A673 (cell line): ENCODE data around the gene CFD. TPM values are rescaled to one million over a fixed set of nuclear protein-coding genes. Genes with fewer than 3 reads are reported as not detected.

Experiments
- BruUV-seq: library from RNA; stranded (reverse); fragments of 400-500 nt; replicated peaks from 2 replicates; lab custom pipeline; 2021; lab: Mats Ljungman, UMichigan
- CTCF ChIA-PET: fragments of 300-600 bp; sonication (Branson Sonifier 250); formaldehyde crosslinking; loops from one replicate; lab custom pipeline; 2022; ENCODE audit warnings: antibody characterized with exemption; lab: Charles Lee
- POLR2A ChIA-PET: fragments of 300-600 bp; sonication (Branson Sonifier 250); formaldehyde crosslinking; loops from one replicate; lab custom pipeline; 2022; ENCODE audit warnings: antibody characterized with exemption; ENCODE audit not compliant: low non-redundant PET; lab: Charles Lee
- DNase-seq: peaks from one replicate; pipeline ENCODE4 v3.0.0-alpha.2; 2015; ENCODE audit warnings: low spot score
- H3K27ac ChIP-seq: fragments of 200-600 bp; sonication (generic); 2 replicates; pipeline ENCODE4 v1.5.1; 2016; ENCODE audit warnings: mixed run types, low read depth, mild to moderate bottlenecking, mixed read lengths, antibody characterized with exemption, low read length; ENCODE audit not compliant: poor library complexity, severe bottlenecking
- H3K27me3 ChIP-seq: fragments of 200-600 bp; sonication (generic); replicated peaks from 2 replicates; pipeline ENCODE4 v1.6.1; 2017; ENCODE audit warnings: mixed run types, low read depth, mild to moderate bottlenecking, mixed read lengths, antibody characterized with exemption, low read length; ENCODE audit not compliant: insufficient read depth, poor library complexity
- H3K36me3 ChIP-seq: fragments of 200-600 bp; sonication (generic); 2 replicates; pipeline ENCODE4 v1.6.1; 2016; ENCODE audit warnings: mixed run types, mild to moderate bottlenecking, mixed read lengths, antibody characterized with exemption, low read length; ENCODE audit not compliant: insufficient read depth, poor library complexity, severe bottlenecking
- H3K4me1 ChIP-seq: fragments of 200-600 bp; sonication (generic); 2 replicates; pipeline ENCODE4 v1.6.1; 2017; ENCODE audit warnings: mixed run types, mild to moderate bottlenecking, mixed read lengths, antibody characterized with exemption, low read length; ENCODE audit not compliant: insufficient read depth, poor library complexity, severe bottlenecking
- H3K4me3 ChIP-seq: fragments of 200-600 bp; sonication (generic); 2 replicates; pipeline ENCODE4 v1.5.1; 2016; ENCODE audit warnings: low read depth, mixed run types, mild to moderate bottlenecking, mixed read lengths, low read length; ENCODE audit not compliant: poor library complexity, severe bottlenecking
- H3K9me3 ChIP-seq: fragments of 200-600 bp; sonication (generic); 2 replicates; pipeline ENCODE4 v1.6.1; 2016; ENCODE audit warnings: mixed run types, low read depth, mild to moderate bottlenecking, mixed read lengths, antibody characterized with exemption, low read length; ENCODE audit not compliant: poor library complexity, severe bottlenecking
- EZH2 ChIP-seq: fragments of 200-600 bp; sonication (generic); IDR thresholded peaks from 2 replicates; pipeline ENCODE4 v1.6.1; 2017; ENCODE audit warnings: borderline replicate concordance, low read depth, mild to moderate bottlenecking, mixed read lengths, antibody characterized with exemption, low read length; ENCODE audit not compliant: poor library complexity, severe bottlenecking
- intact Hi-C: fragments of 100-400 bp; cut with micrococcal nuclease; formaldehyde crosslinking; loops from one replicate; pipeline ENCODE4 v1.10.0; 2022; ENCODE audit not compliant: unreplicated experiment
- total RNA-seq: library from RNA; stranded (reverse); gene quantifications from 2 replicates; pipeline ENCODE4 v1.2.3, GENCODE V29; 2021
- TF ChIP-seq, protein P1 (sequence below): fragments of 300-800, 200-600 bp; sonication (generic); conservative IDR thresholded peaks from 2 replicates; pipeline ENCODE4 v1.5.1; 2017; ENCODE audit warnings: low read depth, mild to moderate bottlenecking, antibody characterized with exemption, low read length, moderate library complexity, mixed read lengths

Gene CFD
- total RNA-seq, 1 experiment from 2014 or later, result 1.1 TPM

DNA sequence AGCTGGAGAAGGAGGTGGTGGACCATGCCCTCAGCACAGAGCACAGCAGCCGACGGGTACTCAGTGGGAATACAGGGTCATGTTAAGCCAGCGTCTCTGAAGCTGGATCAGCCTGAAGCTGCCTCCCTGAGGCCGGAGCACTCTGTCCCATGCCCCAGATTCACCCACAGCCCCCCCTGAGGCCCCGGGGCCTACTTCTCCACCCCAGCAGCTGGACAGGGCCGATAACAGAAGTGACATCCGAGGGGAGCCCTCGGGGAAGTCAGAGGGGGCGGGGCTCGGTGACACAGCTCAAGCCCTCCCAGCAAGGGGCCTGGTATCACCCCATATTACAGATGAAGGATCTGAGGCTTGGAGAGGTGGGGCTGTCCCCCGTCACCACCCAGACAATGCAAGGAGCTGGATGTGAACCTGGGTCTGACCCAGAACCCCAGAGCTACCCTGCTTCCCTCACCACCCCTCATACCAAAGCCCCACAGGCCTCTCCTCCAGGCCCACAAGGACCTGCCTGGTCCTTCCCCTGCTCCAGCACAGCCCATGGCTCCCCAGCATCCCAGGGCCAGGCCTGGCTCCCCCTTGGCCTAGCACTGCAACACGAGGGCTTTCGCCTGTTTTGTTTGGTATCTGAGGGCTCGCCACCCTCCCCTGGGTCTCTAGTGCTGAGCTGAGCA is 47.9 kb downstream of the CFD start:
- H3K4me3 ChIP-seq, result no peak overlapping the region
- CTCF ChIA-PET, result no interaction called here
- no peak overlapping the region for H3K27ac ChIP-seq
- intact Hi-C loops, result no loop called here
- BruUV-seq, result no TSS peak
- no peaks in the 10 kb centered on the region for H3K9me3 ChIP-seq
- H3K36me3 ChIP-seq, result no peaks in the 10 kb centered on the region
- TF ChIP-seq, protein P1, sequence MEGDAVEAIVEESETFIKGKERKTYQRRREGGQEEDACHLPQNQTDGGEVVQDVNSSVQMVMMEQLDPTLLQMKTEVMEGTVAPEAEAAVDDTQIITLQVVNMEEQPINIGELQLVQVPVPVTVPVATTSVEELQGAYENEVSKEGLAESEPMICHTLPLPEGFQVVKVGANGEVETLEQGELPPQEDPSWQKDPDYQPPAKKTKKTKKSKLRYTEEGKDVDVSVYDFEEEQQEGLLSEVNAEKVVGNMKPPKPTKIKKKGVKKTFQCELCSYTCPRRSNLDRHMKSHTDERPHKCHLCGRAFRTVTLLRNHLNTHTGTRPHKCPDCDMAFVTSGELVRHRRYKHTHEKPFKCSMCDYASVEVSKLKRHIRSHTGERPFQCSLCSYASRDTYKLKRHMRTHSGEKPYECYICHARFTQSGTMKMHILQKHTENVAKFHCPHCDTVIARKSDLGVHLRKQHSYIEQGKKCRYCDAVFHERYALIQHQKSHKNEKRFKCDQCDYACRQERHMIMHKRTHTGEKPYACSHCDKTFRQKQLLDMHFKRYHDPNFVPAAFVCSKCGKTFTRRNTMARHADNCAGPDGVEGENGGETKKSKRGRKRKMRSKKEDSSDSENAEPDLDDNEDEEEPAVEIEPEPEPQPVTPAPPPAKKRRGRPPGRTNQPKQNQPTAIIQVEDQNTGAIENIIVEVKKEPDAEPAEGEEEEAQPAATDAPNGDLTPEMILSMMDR, result no peak
- TF ChIP-seq EZH2, result no peak
- H3K27me3 ChIP-seq, result no peaks in the 10 kb centered on the region
- POLR2A ChIA-PET, result no interaction called here
- DNase-seq, result no peak
- H3K4me1 ChIP-seq, result peaks cover 8% of the 10 kb centered on the region

DNA sequence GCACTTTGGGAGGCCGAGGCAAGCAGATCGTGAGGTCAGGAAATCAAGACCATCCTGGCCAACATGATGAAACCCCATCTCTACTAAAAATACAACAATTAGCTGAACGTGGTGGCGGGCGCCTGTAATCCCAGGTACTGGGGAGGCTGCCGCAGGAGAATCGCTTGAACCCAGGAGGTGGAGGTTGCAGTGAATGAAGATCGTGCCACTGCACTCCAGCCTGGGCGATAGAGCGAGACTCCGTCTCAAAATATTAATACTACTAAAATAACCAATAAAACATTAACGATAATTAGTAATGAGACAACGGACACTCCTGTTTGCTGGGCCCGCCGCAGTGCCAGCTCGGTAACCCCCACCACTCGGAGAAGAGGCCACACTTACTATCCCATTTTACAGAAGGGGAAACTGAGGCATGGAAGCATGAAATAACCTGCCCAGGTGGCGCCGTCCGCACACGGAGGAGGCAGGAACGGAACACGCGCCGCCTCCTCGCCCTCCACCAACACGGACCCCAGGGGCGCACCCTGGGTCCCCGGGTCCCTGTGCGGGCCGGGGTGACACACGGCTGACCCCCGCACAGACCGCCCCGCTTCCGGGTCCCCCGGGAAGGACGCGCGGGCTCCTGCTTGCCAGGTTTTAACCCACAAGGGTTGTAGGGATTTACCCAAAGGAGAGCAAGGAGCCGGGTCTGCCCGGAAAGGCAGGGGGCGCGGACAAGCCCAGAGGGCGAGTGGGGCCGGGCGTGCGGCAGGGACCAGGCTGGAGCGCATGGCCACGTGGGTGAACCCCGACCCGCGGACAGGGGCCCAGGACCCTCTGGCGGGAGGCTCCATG is 52.0 kb downstream of the CFD start:
- TF ChIP-seq, protein P1, result no peak
- no peak for TF ChIP-seq EZH2
- no peak overlapping the region for H3K4me3 ChIP-seq
- CTCF ChIA-PET, result no interaction called here
- POLR2A ChIA-PET, result no interaction called here
- no peak for DNase-seq
- intact Hi-C loops, result loop anchor here (10.0 kb wide), 1 partner anchor 247 kb away; the partner anchor contains the start of gene RNF126
- no TSS peak for BruUV-seq
- no peak overlapping the region for H3K27ac ChIP-seq
- no peaks in the 10 kb centered on the region for H3K9me3 ChIP-seq
- H3K4me1 ChIP-seq, result no peaks in the 10 kb centered on the region
- no peaks in the 10 kb centered on the region for H3K36me3 ChIP-seq
- H3K27me3 ChIP-seq, result no peaks in the 10 kb centered on the region

DNA sequence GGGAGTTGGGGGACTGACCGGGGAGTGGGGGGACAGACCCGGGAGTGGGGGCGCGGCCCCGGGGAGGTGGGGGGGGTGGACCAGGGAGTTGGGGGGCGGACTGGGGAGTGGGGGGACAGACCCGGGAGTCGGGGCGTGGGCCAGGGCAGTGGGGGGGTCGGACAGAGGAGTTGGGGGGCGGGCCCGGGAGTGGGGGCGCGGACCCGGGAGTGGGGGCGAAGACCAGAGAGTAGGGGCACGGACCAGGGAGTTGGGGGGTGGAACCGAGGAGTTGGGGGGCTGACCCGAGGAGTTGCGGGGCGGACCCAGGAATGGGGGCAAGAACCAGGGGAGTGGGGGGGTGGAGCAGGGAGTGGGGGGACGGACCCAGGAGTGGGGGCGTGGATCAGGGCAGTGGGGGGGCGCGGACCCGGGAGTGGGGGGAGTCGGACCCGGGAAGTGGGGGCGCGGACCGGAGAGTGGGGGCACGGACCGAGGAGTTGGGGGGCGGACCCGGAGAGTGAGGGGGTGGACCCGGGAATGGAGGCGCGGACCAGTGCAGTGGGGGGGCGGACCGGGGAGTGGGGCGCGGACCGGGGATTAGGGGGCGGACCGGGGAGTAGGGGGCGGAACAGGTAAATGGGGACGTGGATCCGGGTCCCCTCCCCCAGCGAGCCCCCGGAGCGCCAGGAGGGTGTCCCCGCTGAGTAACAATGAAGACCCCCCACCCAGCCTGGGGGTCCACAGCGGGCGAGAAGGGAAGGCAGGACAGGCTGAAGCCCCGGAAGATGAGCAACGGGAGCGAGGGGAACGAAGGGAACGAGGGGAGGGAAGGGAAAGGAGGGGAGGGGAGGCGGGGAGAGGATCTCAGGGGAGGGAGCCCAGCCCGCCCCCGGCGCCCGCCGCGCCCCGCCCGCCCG is 53.0 kb downstream of the CFD start:
- DNase-seq, result peak; percentile 65
- peak overlapping the region; percentile 61 for H3K27ac ChIP-seq
- peaks cover 5% of the 10 kb centered on the region for H3K27me3 ChIP-seq
- CTCF ChIA-PET, result no interaction called here
- H3K36me3 ChIP-seq, result no peaks in the 10 kb centered on the region
- intact Hi-C loops, result loop anchor here (10.0 kb wide), 1 partner anchor 248 kb away; the partner anchor contains the start of gene RNF126
- BruUV-seq, result no TSS peak
- H3K4me3 ChIP-seq, result peak overlapping the region; percentile 89
- POLR2A ChIA-PET, result interaction anchor here (0.6 kb wide), 1 partner anchor 69 kb away, joined by 4 read pairs; no protein-coding TSS in a partner anchor
- H3K9me3 ChIP-seq, result no peaks in the 10 kb centered on the region
- TF ChIP-seq, protein P1, result no peak
- peaks cover 6% of the 10 kb centered on the region for H3K4me1 ChIP-seq
